ENCODE measurements around the gene CD274. TPM values are rescaled to one million over a fixed set of nuclear protein-coding genes. Genes with fewer than 3 reads are reported as not detected.

The CD274 gene
- total and polyA plus RNA-seq, 10 of the 15 experiments (the other 5 are each of a cell fraction or from before 2014, with no cell fraction given), result 9.4 to 128 (median 24.6) TPM

GRCh38 chr9:5453004-5453403 is 2.7 kb downstream of the CD274 start:
- H3K27me3 ChIP-seq (replicated peaks in 1 of 2; ENCODE audit: control insufficient read depth in 2 of 2, insufficient read depth in 2 of 2, low read length in 1 of 2), result no peaks in the 10 kb centered on the region
- no peaks in the 10 kb centered on the region for H4K20me1 ChIP-seq (ENCODE audit: control insufficient read depth, insufficient read depth)
- no peak for FAIRE-seq
- H3K4me3 ChIP-seq, result peak overlapping the region; percentile 54; the same call in 1 of the 2 replicates
- H3K36me3 ChIP-seq (ENCODE audit: control insufficient read depth in 2 of 2, insufficient read depth in 2 of 2, low read length in 1 of 2), result peaks cover 0 to 3% of the 10 kb centered on the region in 2 experiments; a peak in 1 of 4 replicates
- H3K9me3 ChIP-seq (replicated peaks; ENCODE audit: control insufficient read depth, insufficient read depth, low read length), result no peaks in the 10 kb centered on the region; the same call in 2 of the 3 replicates
- ChIA-PET CTCF (interaction anchor here (0.6 to 1.8 kb wide), 3 partner anchors 81 to 143 kb away, joined by 3 to 6 read pairs (median 3); no protein-coding TSS in a partner anchor), SMC1A (ENCODE audit: uncharacterized antibody, unreplicated experiment) (interaction anchor here (0.9 to 2.6 kb wide), 7 partner anchors 10 to 134 kb away, joined by 3 to 31 read pairs (median 5); no protein-coding TSS in a partner anchor), RAD21 (ENCODE audit: unreplicated experiment) (interaction anchor here (1.0 to 2.6 kb wide), 5 partner anchors 59 to 134 kb away, joined by 3 to 16 read pairs (median 11); no protein-coding TSS in a partner anchor), POLR2A (interaction anchor here (1.1 to 1.5 kb wide), 4 partner anchors 65 to 136 kb away, joined by 3 to 11 read pairs (median 4); no protein-coding TSS in a partner anchor)
- no peak for DNase-seq (ENCODE audit: low read depth, low spot score)
- H3K4me1 ChIP-seq (ENCODE audit: control insufficient read depth, insufficient read depth, low read length), result peaks cover 32% of the 10 kb centered on the region
- no peak for TF ChIP-seq GATAD2B (conservative IDR thresholded peaks at IDR 0.05; ENCODE audit: low read depth)
- TF ChIP-seq POU2F2 (IDR thresholded peaks at IDR 0.05; ENCODE audit: borderline replicate concordance, low read depth, low read length), result no peak
- TF ChIP-seq RAD21 (IDR thresholded peaks at IDR 0.05; ENCODE audit: insufficient read depth, low read depth, low read length), result no peak
- ATAC-seq, result no peak
- H3K79me2 ChIP-seq (ENCODE audit: control insufficient read depth, insufficient read depth, low read length), result peaks cover 83% of the 10 kb centered on the region
- peak overlapping the region; percentile 51 for H3K9ac ChIP-seq (ENCODE audit: control insufficient read depth, insufficient read depth, low read length)
- in situ Hi-C loops (cut with MboI), result no loop called here
- no peak overlapping the region for H2AFZ ChIP-seq (ENCODE audit: control insufficient read depth, low read depth, low read length)
- intact Hi-C loops (cut with micrococcal nuclease; ENCODE audit: unreplicated experiment), result loop anchor here (2.0 to 10.0 kb wide), 3 partner anchors 66 to 382 kb away; partner anchors contain the start of gene ERMP1
- peak overlapping the region; percentile 45 for H3K4me2 ChIP-seq (ENCODE audit: control insufficient read depth, insufficient read depth)
- WGBS (ENCODE audit: insufficient coverage, insufficient replicate concordance, low lambda C conversion rate, missing lambda C conversion rate), result 0% methylated on average over 2 of the region's 2 CpGs
- BruUV-seq (replicated peaks), result no TSS peak
- peak overlapping the region; percentile 84 for H3K27ac ChIP-seq (ENCODE audit: control insufficient read depth, insufficient read depth)

GRCh38 chr9:5453673-5454072 is 3.3 kb downstream of the CD274 start:
- no TSS peak for BruUV-seq (replicated peaks)
- peak overlapping the region; percentile 84 for H3K27ac ChIP-seq (ENCODE audit: control insufficient read depth, insufficient read depth)
- H3K36me3 ChIP-seq (ENCODE audit: control insufficient read depth in 2 of 2, insufficient read depth in 2 of 2, low read length in 1 of 2), result peaks cover 0 to 3% of the 10 kb centered on the region in 2 experiments; a peak in 1 of 4 replicates
- no peaks in the 10 kb centered on the region for H4K20me1 ChIP-seq (ENCODE audit: control insufficient read depth, insufficient read depth)
- peaks cover 29% of the 10 kb centered on the region for H3K4me1 ChIP-seq (ENCODE audit: control insufficient read depth, insufficient read depth, low read length)
- ChIA-PET SMC1A (ENCODE audit: uncharacterized antibody, unreplicated experiment) (interaction anchor here (2.0 to 2.6 kb wide), 4 partner anchors 30 to 133 kb away, joined by 5 to 31 read pairs (median 8); no protein-coding TSS in a partner anchor), POLR2A (interaction anchor here (1.3 kb wide), 1 partner anchor 136 kb away, joined by 3 read pairs; no protein-coding TSS in a partner anchor), RAD21 (ENCODE audit: unreplicated experiment) (interaction anchor here (1.9 to 2.6 kb wide), 3 partner anchors 58 to 134 kb away, joined by 3 to 12 read pairs (median 11); no protein-coding TSS in a partner anchor), CTCF (interaction anchor here (0.6 to 1.8 kb wide), 3 partner anchors 80 to 142 kb away, joined by 3 to 6 read pairs (median 3); no protein-coding TSS in a partner anchor)
- H3K4me2 ChIP-seq (ENCODE audit: control insufficient read depth, insufficient read depth), result peak overlapping the region; percentile 45
- WGBS (ENCODE audit: insufficient coverage, insufficient replicate concordance, low lambda C conversion rate, missing lambda C conversion rate), result 0% methylated on average over 2 of the region's 2 CpGs
- FAIRE-seq (peak; percentile 13), DNase-seq (ENCODE audit: low read depth, low spot score) (no peak), ATAC-seq (peak; percentile 62)
- H3K9ac ChIP-seq (ENCODE audit: control insufficient read depth, insufficient read depth, low read length), result peak overlapping the region; percentile 51
- H3K27me3 ChIP-seq (replicated peaks in 1 of 2; ENCODE audit: control insufficient read depth in 2 of 2, insufficient read depth in 2 of 2, low read length in 1 of 2), result no peaks in the 10 kb centered on the region
- H3K4me3 ChIP-seq, result no peak overlapping the region
- in situ Hi-C loops (cut with MboI) (no loop called here), intact Hi-C loops (cut with micrococcal nuclease; ENCODE audit: unreplicated experiment) (loop anchor here (2.0 to 10.0 kb wide), 3 partner anchors 65 to 381 kb away; partner anchors contain the start of gene ERMP1)
- peaks cover 88% of the 10 kb centered on the region for H3K79me2 ChIP-seq (ENCODE audit: control insufficient read depth, insufficient read depth, low read length)
- H2AFZ ChIP-seq (ENCODE audit: control insufficient read depth, low read depth, low read length), result no peak overlapping the region
- no peaks in the 10 kb centered on the region; the same call in 2 of the 3 replicates for H3K9me3 ChIP-seq (replicated peaks; ENCODE audit: control insufficient read depth, insufficient read depth, low read length)
- TF ChIP-seq PAX8 (IDR thresholded peaks at IDR 0.05), result 0 out of 2 replicates have a peak, but pooled peaks have one; percentile 10
- TF ChIP-seq SMC3 (IDR thresholded peaks at IDR 0.05; ENCODE audit: borderline replicate concordance, low read length), result peak; percentile 15; the same call in 1 of the 2 replicates
- TF ChIP-seq KAT2A (conservative IDR thresholded peaks at IDR 0.05; ENCODE audit: control insufficient read depth, low read depth, low read length), result no peak
- no peak for TF ChIP-seq MTA2 (IDR thresholded peaks at IDR 0.05; ENCODE audit: low read depth)
- TF ChIP-seq, protein P1, sequence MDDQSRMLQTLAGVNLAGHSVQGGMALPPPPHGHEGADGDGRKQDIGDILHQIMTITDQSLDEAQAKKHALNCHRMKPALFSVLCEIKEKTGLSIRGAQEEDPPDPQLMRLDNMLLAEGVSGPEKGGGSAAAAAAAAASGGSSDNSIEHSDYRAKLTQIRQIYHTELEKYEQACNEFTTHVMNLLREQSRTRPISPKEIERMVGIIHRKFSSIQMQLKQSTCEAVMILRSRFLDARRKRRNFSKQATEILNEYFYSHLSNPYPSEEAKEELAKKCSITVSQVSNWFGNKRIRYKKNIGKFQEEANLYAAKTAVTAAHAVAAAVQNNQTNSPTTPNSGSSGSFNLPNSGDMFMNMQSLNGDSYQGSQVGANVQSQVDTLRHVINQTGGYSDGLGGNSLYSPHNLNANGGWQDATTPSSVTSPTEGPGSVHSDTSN (IDR thresholded peaks at IDR 0.05; ENCODE audit: insufficient replicate concordance, low read depth, low read length), result no peak
- TF ChIP-seq MAX (IDR thresholded peaks at IDR 0.05; ENCODE audit: low read depth, low read length), result no peak
- TF ChIP-seq SIN3A (IDR thresholded peaks at IDR 0.05; ENCODE audit: low read depth, low read length), result no peak
- no peak for TF ChIP-seq ASH2L (IDR thresholded peaks at IDR 0.05; ENCODE audit: borderline replicate concordance, low read depth)
- TF ChIP-seq SIX5 (IDR thresholded peaks at IDR 0.05; ENCODE audit: low read depth, low read length, severe bottlenecking), result no peak
- TF ChIP-seq IKZF1 (conservative IDR thresholded peaks at IDR 0.05), result no peak
- no peak for TF ChIP-seq RCOR1 (conservative IDR thresholded peaks at IDR 0.05; ENCODE audit: low read depth, low read length)

Measured in GM12878 (cell line).